ENCODE results near the gene MAK.
"Not testable (repeated sequence)": the region's sequence is repeated elsewhere in the genome, so short reads cannot be mapped to it uniquely, and the experiment has no call there.

MAK gene

DNA sequence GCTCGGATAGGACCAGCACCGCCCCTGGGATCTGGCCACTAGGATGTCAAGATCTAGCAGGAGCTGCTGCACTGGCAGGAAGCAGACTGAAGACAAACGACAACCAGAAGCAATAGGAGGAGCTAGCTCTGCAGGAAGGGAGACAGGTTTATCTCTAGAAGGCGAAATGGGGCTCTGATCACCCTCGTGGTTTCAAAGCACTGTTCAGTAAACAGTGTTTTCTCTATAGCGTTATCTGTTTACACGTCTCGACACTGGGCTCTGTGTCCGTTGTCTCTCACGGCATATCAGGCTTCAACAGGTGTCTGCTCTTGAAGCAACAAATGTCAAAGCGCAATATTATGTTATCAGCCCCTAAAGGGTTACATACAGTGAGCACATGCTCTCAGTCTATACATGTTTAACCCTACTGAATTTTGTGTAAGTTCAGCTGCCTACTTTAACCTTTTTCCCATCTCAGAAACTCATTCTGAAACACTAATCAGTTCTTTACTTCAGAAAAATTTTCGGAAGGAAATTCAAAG, 66.9 kb downstream of the MAK start:
- no peak for FAIRE-seq

DNA sequence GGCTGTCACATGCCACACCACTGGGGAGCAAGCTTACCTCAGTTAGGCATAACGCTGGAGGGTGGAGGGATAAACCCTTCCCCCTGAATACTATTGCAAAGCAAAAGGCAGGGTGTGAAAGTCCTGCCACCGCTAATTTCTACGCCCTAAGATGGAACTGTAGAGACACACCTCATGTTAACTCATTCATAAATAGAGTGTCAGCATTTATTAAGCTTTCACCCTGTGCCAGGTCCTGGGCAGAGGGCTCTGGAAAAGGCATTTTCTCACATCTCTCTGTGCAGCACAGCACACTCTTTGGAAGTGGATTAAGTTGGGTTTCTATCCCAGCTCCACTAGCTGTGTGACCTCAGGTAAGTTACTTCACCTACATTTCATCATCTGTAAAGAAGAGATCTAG, 68.9 kb downstream of the MAK start:
- no peak for FAIRE-seq

DNA sequence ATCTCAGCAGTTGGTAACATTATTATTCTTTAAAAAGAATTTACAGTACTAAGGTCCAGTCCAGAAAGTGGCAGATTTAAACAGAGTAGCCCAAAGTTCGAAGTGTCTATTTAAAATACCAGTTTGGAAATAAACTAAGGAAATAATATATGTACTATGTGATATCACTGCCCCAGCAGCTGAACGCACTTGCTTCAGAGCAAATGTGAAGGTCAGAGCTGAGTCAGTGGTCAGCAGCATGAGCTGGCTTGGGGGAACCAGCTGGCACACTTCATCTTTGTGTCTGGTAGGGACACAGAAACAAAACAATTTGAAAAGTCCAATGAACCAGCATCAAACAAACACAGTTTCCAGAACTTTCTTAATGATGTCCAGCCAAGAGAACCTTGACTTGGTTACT, 75.3 kb downstream of the MAK start:
- no peak for FAIRE-seq

DNA sequence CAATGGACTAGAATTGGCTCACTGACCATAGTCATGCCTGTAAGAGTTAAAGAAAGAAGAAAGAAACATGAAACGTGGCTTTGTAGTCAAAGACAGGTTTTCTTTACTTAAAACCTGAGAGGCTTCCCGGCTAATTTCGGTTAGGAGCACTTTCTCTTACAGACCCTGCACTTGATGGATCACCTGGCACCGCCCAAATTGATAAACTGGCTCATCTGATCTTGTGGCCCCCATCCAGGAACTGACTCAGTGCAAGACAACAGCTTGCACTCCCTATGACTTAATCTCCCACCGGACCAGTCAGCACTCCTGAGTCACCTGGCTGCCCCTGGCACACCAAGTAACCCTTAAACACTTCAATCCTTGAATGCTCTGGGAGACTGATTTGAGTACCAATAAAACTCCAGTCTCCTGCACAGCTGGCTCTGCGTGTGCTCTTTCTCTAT, 78.4 kb downstream of the MAK start:
- no peak for FAIRE-seq

- no peak for FAIRE-seq
Measured at GRCh38 chr6:10759312-10759839, 79.0 kb downstream of the MAK start.

DNA sequence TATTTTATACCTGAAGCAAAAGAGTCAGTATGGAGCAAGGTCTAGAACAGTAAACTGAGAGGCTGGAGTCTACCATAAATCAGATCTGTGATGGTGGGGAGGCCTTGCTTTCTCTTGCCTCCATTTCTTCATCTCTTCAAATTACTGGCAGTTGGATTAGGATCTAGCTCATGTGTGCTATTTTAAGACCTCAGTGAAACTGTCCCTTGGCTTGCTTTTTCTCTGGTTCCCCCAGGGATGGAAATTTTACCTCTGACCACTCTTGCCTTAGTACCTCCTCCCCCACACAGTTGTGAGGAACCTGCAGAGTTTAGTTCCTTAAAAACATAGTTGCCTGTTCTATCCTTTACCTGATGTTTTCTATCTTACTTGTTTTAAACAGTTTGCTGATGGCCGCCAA, 82.3 kb downstream of the MAK start:
- FAIRE-seq = no peak

DNA sequence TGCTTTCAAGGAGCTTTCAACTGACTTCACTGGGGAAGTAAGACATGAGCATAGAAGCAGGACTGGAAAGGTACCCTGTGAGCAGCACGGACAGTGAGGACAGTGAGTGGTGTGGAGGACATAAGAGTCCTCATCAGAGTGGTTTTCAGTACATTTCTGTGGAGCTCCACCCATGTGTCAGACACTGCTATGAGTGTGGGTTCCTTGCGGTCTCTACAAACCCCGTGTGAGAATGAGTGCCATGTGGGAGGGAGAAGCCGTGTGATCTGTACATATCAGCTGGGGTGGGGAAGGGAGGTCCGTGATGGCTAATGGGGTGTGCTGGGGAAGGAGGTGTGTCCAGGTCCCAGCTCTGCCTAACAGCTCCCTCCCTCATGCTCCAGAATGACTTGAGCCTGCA, 86.6 kb downstream of the MAK start:
- not testable (repeated sequence) for FAIRE-seq

- FAIRE-seq = not testable (repeated sequence)
Measured at GRCh38 chr6:10750568-10750967, 87.8 kb downstream of the MAK start.

- FAIRE-seq = no peak
Measured at GRCh38 chr6:10749734-10750133, 88.6 kb downstream of the MAK start.

DNA sequence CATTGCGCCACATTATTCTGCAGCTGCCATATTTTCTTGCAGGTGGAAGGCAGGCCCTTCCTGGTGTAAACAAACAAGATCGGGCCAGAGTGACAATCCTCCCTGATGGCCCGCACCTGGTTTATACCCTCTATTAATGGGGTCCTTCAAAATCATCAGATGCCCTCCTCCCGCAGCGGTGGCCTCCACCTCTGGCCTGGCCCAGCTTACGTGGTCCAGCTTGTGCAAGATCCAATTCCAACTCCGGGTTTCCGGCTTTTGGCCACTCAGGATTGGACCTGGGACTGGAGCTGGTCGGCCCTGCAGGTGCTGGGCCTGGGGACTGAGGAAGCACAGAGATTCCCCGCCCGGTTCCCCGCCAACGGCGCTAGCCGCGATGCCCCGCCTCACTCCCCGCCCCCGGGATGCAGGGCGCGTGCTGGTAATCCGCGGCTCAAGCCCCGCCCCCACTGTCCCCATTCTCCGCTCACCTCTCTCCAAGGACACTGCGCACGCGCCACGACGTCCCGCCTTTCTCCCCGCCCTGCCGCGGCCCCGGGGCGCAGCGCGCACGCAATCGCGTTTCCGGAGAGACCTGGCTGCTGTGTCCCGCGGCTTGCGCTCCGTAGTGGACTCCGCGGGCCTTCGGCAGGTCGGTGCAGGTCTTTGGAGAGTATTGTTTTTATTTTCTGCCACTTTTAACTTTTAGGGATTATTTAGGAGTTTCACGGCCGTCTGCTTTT, 90.9 kb downstream of the MAK start, which contains the start of gene TMEM14B:
TMEM14B (plus strand) TSS at position 555 of the 722 bp plus-strand sequence. CDS start 1,441 bp downstream, outside the sequence.
- no peak for FAIRE-seq

DNA sequence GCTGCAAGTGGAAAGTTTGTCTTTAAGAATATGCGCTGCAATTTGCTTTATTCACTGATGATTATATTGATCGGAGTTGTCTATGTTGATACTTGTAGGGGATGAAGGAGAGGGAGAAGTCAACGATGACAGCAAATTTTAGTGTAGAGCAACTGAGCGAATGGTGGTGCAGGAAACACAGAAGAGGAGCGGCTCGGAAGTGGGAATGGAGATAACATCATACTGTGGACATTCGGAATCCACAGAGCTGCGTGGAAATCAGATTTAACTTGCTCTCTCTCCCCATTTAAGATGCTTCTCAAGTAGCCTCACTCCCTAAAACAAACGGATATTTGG, 91.5 kb downstream of the MAK start:
- FAIRE-seq = no peak

- FAIRE-seq = no peak
Measured at GRCh38 chr6:10745116-10745515, 93.2 kb downstream of the MAK start.

- no peak for FAIRE-seq
Measured at GRCh38 chr6:10743515-10743914, 94.8 kb downstream of the MAK start.

DNA sequence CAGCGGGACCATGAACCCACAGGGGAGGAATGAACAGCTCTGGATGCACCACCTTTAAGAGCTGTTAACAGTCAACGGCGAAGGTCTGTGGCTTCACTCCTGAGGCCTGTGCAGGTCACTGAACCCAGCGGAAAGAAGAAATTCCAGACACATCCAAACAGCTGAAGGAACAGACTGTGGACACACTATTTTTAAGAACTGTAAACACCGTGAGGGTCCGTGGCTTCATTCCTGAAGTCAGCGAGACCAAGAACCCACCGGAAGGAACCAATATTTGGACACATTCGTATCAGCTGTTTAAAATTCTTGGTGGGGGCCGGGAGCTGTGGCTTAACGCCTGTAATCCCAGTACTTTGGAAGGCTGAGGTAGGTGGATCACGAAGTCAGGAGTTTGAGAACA, 96.1 kb downstream of the MAK start:
- FAIRE-seq = no peak

- FAIRE-seq = not testable (repeated sequence)
Measured at GRCh38 chr6:10741643-10742042, 96.7 kb downstream of the MAK start.

DNA sequence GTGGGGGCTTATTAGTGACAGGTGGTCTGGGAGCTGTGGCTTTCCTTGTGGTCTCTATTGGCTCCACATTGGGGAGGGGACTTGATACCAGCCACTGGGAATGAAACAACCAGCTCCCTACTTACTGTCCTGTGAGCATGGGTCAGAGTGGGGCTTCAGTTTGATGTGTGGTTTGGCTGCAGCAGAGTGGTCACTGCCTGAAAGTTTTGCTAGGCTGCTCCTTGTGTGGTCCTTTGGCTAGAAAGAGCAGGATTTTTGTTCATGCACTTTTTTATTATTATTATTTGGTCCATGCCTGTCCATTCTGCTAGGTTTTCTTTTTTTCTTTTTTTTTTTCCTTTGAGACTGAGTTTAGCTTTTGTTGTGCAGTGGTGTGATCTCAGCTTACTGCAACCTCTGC, 98.3 kb downstream of the MAK start:
- no peak for FAIRE-seq

- FAIRE-seq = no peak
Measured at GRCh38 chr6:10736731-10737130, 101.6 kb downstream of the MAK start.

DNA sequence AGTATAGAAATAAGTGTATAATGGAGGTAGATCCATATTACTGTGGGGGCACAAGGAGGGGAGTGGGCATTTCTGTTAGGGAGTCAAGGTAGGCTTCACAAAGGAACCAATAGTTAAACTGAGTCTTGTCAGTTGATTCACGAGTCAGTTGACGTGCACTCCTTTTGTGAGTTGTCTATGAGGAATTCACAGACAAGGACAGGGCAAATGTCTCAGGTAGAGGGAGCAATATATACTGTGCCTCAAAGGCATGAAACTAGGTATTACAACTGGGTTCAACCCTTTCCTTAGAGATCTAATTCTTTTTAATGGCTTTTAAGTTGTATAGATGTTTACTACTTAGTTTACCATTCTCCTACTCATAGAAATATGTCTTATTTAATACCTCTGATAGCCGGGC, 104.5 kb downstream of the MAK start:
- FAIRE-seq = no peak

GRCh38 chr6:10733151-10733715, 105.1 kb downstream of the MAK start:
- no peak for FAIRE-seq

DNA sequence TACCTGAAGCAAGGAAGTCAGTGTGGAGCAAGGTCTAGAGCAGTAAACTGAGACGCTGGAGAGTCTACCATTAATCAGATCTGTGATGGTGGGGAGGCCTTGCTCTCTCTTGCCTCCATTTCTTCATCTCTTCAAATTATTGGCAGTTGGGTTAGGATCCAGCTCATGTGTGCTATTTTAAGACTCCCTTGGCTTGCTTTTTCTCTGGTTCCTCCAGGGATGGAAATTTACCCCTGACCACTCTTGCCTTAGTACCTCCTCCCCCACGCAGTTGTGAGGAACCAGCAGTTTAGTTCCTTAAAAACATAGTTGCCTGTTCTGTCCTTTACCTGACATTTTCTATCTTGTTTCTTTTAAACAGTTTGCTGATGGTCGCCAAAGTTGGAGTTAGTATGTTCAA, 108.1 kb downstream of the MAK start:
- no peak for FAIRE-seq

- FAIRE-seq = no peak
Measured at GRCh38 chr6:10725716-10726115, 112.6 kb downstream of the MAK start.

DNA sequence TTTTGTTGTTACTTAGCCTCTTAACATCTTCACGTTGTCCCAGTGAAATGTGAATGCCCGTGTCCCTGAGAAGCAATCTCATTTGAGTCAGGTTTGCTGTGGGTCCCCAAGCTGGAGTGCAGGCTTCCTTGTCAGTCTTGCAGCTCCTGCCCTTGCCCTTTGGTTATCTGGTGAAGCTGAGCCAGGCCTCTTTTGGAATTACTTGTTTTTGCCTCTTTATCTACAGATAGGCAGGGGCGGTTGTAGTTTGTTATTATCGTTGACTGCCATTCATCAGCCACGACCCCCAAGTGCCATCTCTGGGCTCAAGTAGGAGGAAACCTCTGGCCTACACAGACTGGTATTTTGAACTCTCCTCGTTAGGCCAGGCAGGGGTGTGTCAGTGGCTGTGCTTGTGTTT, 113.3 kb downstream of the MAK start:
- no peak for FAIRE-seq

- no peak for FAIRE-seq
Measured at GRCh38 chr6:10723567-10723881, 114.8 kb downstream of the MAK start.

DNA sequence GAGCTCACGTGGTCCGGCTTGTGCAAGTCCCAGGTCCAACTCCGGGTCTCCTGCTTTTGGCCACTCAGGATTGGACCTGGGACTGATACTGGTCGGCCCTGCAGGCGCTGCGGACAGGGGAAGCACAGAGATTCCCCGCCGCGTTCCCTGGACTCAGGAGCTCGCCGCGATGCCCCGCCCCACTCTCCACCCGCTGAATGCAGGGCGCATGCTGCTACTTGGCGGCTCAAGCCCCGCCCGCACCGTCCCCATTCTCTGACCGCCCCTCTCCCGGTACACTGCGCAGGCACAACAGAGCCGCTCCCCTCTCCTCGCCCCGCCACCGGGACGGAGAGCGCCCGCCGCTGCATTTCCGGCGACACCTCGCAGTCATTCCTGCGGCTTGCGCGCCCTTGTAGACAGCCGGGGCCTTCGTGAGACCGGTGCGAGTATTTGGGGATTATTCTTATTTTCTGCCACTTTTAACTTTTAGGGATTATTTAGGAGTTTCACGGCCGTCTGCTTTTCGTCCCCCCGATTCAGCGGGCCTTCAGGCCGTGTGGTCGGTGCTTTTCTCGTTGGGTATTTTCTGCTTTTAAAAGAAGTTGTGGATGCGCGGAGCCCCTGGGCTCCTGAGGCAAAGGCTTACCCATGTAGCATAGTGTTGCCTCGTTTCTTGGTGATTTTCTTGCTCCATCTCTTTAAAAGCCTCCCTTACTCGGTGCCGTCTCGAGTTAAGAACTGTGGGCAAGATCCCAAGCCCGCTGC, 115.3 kb downstream of the MAK start, which contains the start of gene TMEM14C:
TMEM14C (plus strand) TSS at position 251 of the 747 bp plus-strand sequence. CDS start 1,544 bp downstream, outside the sequence.
- no peak for FAIRE-seq
